ENCODE data around the gene ZNF526. TPM values are rescaled to one million over a fixed set of nuclear protein-coding genes. Genes with fewer than 3 reads are reported as not detected.

ZNF526 gene
- polyA plus RNA-seq, 1 donor from 2014 or later = 2.1 TPM

- Histone ChIP-seq H3K4me3 (ENCODE audit: low read length) (peak overlapping the region; percentile 73), H2AFZ (ENCODE audit: low read depth, low read length) (peak overlapping the region; percentile 56), H3K27me3 (ENCODE audit: insufficient read depth, low read depth, low read length) (no peaks in the 10 kb centered on the region), H3K9me2 (ENCODE audit: insufficient read depth, low read length) (no peaks in the 10 kb centered on the region), H4K20me1 (ENCODE audit: insufficient read depth) (no peaks in the 10 kb centered on the region), H3K9ac (ENCODE audit: low read length) (peak overlapping the region; percentile 83), H3K27ac (ENCODE audit: low read length) (peak overlapping the region; percentile 97), H3K36me3 (ENCODE audit: insufficient read depth, low read length) (no peaks in the 10 kb centered on the region), H3K79me2 (replicated peaks; ENCODE audit: insufficient read depth, low read length) (peaks cover 25% of the 10 kb centered on the region), H3F3A (ENCODE audit: insufficient read depth, low read length, poor library complexity, severe bottlenecking) (no peaks in the 10 kb centered on the region), H3K4me2 (ENCODE audit: low read length) (peak overlapping the region; percentile 83), H3K9me3 (ENCODE audit: low read length) (no peaks in the 10 kb centered on the region)
- TF ChIP-seq RAD21 (conservative IDR thresholded peaks at IDR 0.05) = no peak
- no peak for TF ChIP-seq SMC3 (conservative IDR thresholded peaks at IDR 0.05; ENCODE audit: poor library complexity)
- TF ChIP-seq CTCF (IDR thresholded peaks at IDR 0.05; ENCODE audit: poor library complexity, severe bottlenecking) = no peak
- no peak for TF ChIP-seq TAF1 (IDR thresholded peaks at IDR 0.05; ENCODE audit: low read depth)
- no peak for TF ChIP-seq REST (IDR thresholded peaks at IDR 0.05; ENCODE audit: borderline replicate concordance)
- TF ChIP-seq POLR2AphosphoS5 (IDR thresholded peaks at IDR 0.05) = no peak
- no peak for TF ChIP-seq EZH2 (IDR thresholded peaks at IDR 0.05; ENCODE audit: borderline replicate concordance, insufficient read depth, low read length, poor library complexity, severe bottlenecking)
- TF ChIP-seq EP300 (conservative IDR thresholded peaks at IDR 0.05; ENCODE audit: poor library complexity, severe bottlenecking) = no peak
- TF ChIP-seq MXI1 (conservative IDR thresholded peaks at IDR 0.05; ENCODE audit: poor library complexity, severe bottlenecking) = no peak
Observed at GRCh38 chr19:42267644-42268141, 47.6 kb downstream of the ZNF526 start.

- Histone ChIP-seq H3K4me3 (ENCODE audit: low read length) (peak overlapping the region; percentile 73), H4K20me1 (ENCODE audit: insufficient read depth) (no peaks in the 10 kb centered on the region), H3K79me2 (replicated peaks; ENCODE audit: insufficient read depth, low read length) (peaks cover 25% of the 10 kb centered on the region), H3K4me2 (ENCODE audit: low read length) (peak overlapping the region; percentile 83), H3K9me2 (ENCODE audit: insufficient read depth, low read length) (no peaks in the 10 kb centered on the region), H2AFZ (ENCODE audit: low read depth, low read length) (peak overlapping the region; percentile 56), H3K27me3 (ENCODE audit: insufficient read depth, low read depth, low read length) (no peaks in the 10 kb centered on the region), H3K27ac (ENCODE audit: low read length) (peak overlapping the region; percentile 97), H3F3A (ENCODE audit: insufficient read depth, low read length, poor library complexity, severe bottlenecking) (no peaks in the 10 kb centered on the region), H3K36me3 (ENCODE audit: insufficient read depth, low read length) (no peaks in the 10 kb centered on the region), H3K9me3 (ENCODE audit: low read length) (no peaks in the 10 kb centered on the region), H3K9ac (ENCODE audit: low read length) (peak overlapping the region; percentile 93)
- TF ChIP-seq POLR2AphosphoS5 (IDR thresholded peaks at IDR 0.05) (peak; percentile 91), SMC3 (conservative IDR thresholded peaks at IDR 0.05; ENCODE audit: poor library complexity) (peak; percentile 41), TAF1 (IDR thresholded peaks at IDR 0.05; ENCODE audit: low read depth) (peak; percentile 45), REST (IDR thresholded peaks at IDR 0.05; ENCODE audit: borderline replicate concordance) (peak; percentile 28), RAD21 (conservative IDR thresholded peaks at IDR 0.05) (peak; percentile 39), EP300 (conservative IDR thresholded peaks at IDR 0.05; ENCODE audit: poor library complexity, severe bottlenecking) (peak; percentile 91), EZH2 (IDR thresholded peaks at IDR 0.05; ENCODE audit: borderline replicate concordance, insufficient read depth, low read length, poor library complexity, severe bottlenecking) (no peak), MXI1 (conservative IDR thresholded peaks at IDR 0.05; ENCODE audit: poor library complexity, severe bottlenecking) (peak; percentile 79), CTCF (IDR thresholded peaks at IDR 0.05; ENCODE audit: poor library complexity, severe bottlenecking) (no peak)
Observed at GRCh38 chr19:42268142-42268703, 48.1 kb downstream of the ZNF526 start.

Measured in neural cell (in vitro differentiated cells).